ENCODE measurements around the gene NRN1. TPM values are rescaled to one million over a fixed set of nuclear protein-coding genes. Genes with fewer than 3 reads are reported as not detected.
A peak's percentile ranks its signal among the peaks of the same experiment; 100 is the strongest.

NRN1 gene
- total RNA-seq, 1 experiment from 2014 or later: 0.18 TPM

DNA sequence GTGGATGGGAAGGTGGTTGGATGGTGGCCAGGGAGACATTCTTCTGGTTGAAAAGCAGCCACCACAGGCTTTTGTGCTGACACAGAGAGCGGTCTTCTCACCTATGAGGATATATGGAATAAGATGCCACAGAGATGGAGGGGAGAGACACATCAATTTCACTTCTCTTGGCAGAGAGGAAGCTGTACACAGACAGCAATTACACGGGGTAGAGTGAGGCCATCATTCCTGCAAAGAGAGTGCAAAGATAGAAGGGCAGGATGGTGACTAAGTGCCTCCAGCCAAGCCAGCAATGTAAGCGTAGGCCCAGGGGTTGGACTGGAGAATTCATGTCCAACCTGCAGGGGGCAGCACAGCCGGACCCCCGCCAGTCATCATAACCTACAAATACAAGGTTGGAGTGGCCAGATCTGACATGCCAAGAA, 56.4 kb downstream of the NRN1 start:
- ChIA-PET POLR2A (no interaction called here), CTCF (no interaction called here)
- no peaks in the 10 kb centered on the region for H3K4me1 ChIP-seq (ENCODE audit: control insufficient read depth, insufficient read depth, low read length)
- no peaks in the 10 kb centered on the region for H3K9me3 ChIP-seq (ENCODE audit: control insufficient read depth, insufficient read depth, low read depth, low read length)
- no peak overlapping the region for H3K4me3 ChIP-seq (ENCODE audit: low read depth in 2 of 2, low read length in 2 of 2)
- BruUV-seq (replicated peaks): no TSS peak
- in situ Hi-C loops (cut with HindIII; ENCODE audit: low pct_unique_long_range_greater_than_20kb, low sequenced_read_pairs) (no loop called here), intact Hi-C loops (cut with micrococcal nuclease; ENCODE audit: unreplicated experiment) (no loop called here)
- no peak overlapping the region for H3K27ac ChIP-seq (ENCODE audit: low read length)
- ATAC-seq: no peak
- H3K36me3 ChIP-seq (ENCODE audit: control insufficient read depth, insufficient read depth, low read length): no peaks in the 10 kb centered on the region
- TF ChIP-seq, protein P1, sequence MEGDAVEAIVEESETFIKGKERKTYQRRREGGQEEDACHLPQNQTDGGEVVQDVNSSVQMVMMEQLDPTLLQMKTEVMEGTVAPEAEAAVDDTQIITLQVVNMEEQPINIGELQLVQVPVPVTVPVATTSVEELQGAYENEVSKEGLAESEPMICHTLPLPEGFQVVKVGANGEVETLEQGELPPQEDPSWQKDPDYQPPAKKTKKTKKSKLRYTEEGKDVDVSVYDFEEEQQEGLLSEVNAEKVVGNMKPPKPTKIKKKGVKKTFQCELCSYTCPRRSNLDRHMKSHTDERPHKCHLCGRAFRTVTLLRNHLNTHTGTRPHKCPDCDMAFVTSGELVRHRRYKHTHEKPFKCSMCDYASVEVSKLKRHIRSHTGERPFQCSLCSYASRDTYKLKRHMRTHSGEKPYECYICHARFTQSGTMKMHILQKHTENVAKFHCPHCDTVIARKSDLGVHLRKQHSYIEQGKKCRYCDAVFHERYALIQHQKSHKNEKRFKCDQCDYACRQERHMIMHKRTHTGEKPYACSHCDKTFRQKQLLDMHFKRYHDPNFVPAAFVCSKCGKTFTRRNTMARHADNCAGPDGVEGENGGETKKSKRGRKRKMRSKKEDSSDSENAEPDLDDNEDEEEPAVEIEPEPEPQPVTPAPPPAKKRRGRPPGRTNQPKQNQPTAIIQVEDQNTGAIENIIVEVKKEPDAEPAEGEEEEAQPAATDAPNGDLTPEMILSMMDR (IDR thresholded peaks at IDR 0.05): peak; percentile 68
- TF ChIP-seq POLR2AphosphoS5 (IDR thresholded peaks at IDR 0.05; ENCODE audit: low read depth, low read length): no peak
- TF ChIP-seq, protein P2, sequence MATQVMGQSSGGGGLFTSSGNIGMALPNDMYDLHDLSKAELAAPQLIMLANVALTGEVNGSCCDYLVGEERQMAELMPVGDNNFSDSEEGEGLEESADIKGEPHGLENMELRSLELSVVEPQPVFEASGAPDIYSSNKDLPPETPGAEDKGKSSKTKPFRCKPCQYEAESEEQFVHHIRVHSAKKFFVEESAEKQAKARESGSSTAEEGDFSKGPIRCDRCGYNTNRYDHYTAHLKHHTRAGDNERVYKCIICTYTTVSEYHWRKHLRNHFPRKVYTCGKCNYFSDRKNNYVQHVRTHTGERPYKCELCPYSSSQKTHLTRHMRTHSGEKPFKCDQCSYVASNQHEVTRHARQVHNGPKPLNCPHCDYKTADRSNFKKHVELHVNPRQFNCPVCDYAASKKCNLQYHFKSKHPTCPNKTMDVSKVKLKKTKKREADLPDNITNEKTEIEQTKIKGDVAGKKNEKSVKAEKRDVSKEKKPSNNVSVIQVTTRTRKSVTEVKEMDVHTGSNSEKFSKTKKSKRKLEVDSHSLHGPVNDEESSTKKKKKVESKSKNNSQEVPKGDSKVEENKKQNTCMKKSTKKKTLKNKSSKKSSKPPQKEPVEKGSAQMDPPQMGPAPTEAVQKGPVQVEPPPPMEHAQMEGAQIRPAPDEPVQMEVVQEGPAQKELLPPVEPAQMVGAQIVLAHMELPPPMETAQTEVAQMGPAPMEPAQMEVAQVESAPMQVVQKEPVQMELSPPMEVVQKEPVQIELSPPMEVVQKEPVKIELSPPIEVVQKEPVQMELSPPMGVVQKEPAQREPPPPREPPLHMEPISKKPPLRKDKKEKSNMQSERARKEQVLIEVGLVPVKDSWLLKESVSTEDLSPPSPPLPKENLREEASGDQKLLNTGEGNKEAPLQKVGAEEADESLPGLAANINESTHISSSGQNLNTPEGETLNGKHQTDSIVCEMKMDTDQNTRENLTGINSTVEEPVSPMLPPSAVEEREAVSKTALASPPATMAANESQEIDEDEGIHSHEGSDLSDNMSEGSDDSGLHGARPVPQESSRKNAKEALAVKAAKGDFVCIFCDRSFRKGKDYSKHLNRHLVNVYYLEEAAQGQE (IDR thresholded peaks at IDR 0.05; ENCODE audit: insufficient read depth in 1 of 2, low read depth in 2 of 2, low read length in 1 of 2): no peak
- TF ChIP-seq TCF7L2 (IDR thresholded peaks at IDR 0.05; ENCODE audit: low read depth, low read length): no peak
- no peak for TF ChIP-seq SIN3A (IDR thresholded peaks at IDR 0.05; ENCODE audit: borderline replicate concordance, insufficient read depth, low read depth, low read length)
- H3K27me3 ChIP-seq (ENCODE audit: control insufficient read depth, insufficient read depth, low read length): peaks cover 6% of the 10 kb centered on the region; the same call in 1 of the 2 replicates
- no peak for DNase-seq (ENCODE audit: low read depth, low spot score)
